ENCODE results near the gene UCHL5. TPM values are rescaled to one million over a fixed set of nuclear protein-coding genes. Genes with fewer than 3 reads are reported as not detected.

UCHL5 gene
- total RNA-seq, 1 donor from 2014 or later: 26.0 TPM

DNA sequence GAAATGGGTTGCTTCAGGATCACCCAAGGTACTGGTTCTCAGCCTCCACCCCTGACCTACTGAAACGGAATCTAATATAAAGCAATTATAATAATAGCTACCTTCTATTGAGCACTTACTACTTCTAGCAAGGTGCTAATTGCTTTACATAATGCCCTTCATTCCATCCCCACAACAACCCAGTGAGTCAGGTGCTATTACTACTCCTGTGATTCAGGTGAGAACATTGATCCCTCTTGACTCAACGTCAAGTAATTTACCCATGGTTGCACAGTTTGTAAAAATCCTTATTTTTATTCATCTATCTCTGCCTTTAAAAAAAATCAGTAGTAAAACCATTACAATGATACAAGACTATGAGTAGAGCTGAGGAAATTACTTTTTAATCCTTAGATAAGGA, 85.2 kb downstream of the UCHL5 start:
- intact Hi-C loops (cut with DNase I): no loop called here
- H3K4me3 ChIP-seq: no peak overlapping the region
- H3K9me3 ChIP-seq: no peaks in the 10 kb centered on the region
- H3K36me3 ChIP-seq: no peaks in the 10 kb centered on the region
- H3K27ac ChIP-seq: no peak overlapping the region
- H3K27me3 ChIP-seq (ENCODE audit: low read depth): no peaks in the 10 kb centered on the region
- no peaks in the 10 kb centered on the region for H3K4me1 ChIP-seq
- ATAC-seq (no peak), DNase-seq (no peak)
- TF ChIP-seq, protein P1, sequence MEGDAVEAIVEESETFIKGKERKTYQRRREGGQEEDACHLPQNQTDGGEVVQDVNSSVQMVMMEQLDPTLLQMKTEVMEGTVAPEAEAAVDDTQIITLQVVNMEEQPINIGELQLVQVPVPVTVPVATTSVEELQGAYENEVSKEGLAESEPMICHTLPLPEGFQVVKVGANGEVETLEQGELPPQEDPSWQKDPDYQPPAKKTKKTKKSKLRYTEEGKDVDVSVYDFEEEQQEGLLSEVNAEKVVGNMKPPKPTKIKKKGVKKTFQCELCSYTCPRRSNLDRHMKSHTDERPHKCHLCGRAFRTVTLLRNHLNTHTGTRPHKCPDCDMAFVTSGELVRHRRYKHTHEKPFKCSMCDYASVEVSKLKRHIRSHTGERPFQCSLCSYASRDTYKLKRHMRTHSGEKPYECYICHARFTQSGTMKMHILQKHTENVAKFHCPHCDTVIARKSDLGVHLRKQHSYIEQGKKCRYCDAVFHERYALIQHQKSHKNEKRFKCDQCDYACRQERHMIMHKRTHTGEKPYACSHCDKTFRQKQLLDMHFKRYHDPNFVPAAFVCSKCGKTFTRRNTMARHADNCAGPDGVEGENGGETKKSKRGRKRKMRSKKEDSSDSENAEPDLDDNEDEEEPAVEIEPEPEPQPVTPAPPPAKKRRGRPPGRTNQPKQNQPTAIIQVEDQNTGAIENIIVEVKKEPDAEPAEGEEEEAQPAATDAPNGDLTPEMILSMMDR (IDR thresholded peaks at IDR 0.05): no peak

DNA sequence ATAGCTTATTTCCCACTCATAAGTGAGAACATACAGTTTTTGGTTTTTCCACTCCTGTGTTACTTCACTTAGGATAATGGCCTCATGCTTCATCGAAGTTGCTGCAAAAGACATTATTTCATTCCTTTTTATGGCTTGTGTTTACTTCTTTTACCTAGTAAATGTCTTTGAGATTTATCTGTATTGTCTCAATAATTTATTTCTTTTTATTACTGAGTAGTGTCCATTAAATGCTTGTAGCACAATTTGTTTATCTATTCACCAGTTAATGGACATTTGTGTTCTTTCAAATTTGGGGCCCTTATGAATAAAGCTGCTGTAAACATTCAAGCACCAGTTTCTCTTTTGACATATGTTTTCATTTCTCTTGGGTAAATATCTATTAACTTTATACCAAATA, 86.0 kb downstream of the UCHL5 start:
- DNase-seq (no peak), ATAC-seq (no peak)
- Histone ChIP-seq H3K27me3 (ENCODE audit: low read depth) (no peaks in the 10 kb centered on the region), H3K9me3 (no peaks in the 10 kb centered on the region), H3K36me3 (no peaks in the 10 kb centered on the region), H3K4me1 (no peaks in the 10 kb centered on the region), H3K4me3 (no peak overlapping the region), H3K27ac (no peak overlapping the region)
- TF ChIP-seq, protein P1 (IDR thresholded peaks at IDR 0.05): no peak
- intact Hi-C loops (cut with DNase I): no loop called here

DNA sequence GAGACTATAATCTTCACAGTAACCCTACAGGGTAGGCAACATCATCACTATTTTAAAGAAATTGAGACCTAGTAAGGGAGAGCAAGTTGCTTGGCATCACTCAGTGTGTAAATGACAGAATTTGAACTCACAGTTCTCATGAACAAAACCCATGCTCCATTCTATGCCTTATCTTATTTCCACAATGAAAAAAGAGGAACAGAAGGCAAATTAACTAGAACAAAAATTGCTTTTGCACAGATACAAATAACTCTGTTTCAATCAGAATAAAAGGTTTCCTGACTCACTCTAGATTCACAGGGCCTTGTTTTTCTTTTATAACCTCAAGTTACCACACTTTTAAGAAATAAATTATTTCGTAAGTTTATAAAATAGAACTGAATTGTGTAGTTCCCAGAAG, 90.1 kb downstream of the UCHL5 start:
- no peaks in the 10 kb centered on the region for H3K9me3 ChIP-seq
- DNase-seq (no peak), ATAC-seq (no peak)
- H3K27ac ChIP-seq: no peak overlapping the region
- no peak overlapping the region for H3K4me3 ChIP-seq
- no peaks in the 10 kb centered on the region for H3K4me1 ChIP-seq
- H3K27me3 ChIP-seq (ENCODE audit: low read depth): no peaks in the 10 kb centered on the region
- intact Hi-C loops (cut with DNase I): no loop called here
- H3K36me3 ChIP-seq: no peaks in the 10 kb centered on the region
- TF ChIP-seq, protein P1 (IDR thresholded peaks at IDR 0.05): no peak

DNA sequence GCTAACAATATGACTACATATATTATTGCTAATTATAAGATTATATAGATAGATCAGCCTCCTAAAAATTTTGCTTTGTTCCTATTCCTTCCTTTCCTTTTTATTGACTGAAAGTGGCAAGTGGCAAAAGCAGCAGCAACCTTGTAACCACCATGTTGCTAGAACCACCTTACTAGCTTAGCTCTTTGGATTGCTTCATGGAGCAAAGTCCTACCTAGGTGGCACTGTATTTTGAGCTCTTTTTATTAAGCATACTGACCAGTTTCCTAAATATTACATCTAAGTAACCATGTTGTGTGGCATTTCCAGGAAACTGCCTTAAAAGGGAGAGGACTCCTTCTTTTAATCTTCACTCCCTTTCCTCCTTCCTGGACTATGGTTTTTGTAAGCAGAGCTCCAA, 90.8 kb downstream of the UCHL5 start:
- TF ChIP-seq, protein P1 (IDR thresholded peaks at IDR 0.05): no peak
- Histone ChIP-seq H3K4me3 (no peak overlapping the region), H3K4me1 (no peaks in the 10 kb centered on the region), H3K9me3 (no peaks in the 10 kb centered on the region), H3K27ac (no peak overlapping the region), H3K27me3 (ENCODE audit: low read depth) (no peaks in the 10 kb centered on the region), H3K36me3 (no peaks in the 10 kb centered on the region)
- intact Hi-C loops (cut with DNase I): no loop called here
- DNase-seq (no peak), ATAC-seq (no peak)

DNA sequence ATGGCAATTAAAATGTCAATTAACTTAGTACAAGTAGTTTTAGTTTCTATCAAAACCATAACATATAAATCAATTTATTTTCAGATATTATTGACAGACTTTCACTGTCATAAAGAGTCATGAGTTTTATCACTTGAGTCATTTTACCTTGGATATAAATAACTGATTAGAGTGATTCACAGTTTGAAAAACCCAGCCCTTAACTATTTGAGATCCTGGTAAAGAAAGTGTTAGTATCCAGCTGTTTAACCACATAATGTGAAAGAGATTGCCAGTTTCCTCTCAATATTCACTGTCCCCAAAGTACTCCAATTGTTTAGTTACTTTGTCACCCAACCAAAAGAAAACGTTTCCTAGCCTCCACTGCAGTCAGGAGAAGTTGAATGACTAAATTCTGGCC, 91.3 kb downstream of the UCHL5 start:
- ATAC-seq: no peak
- TF ChIP-seq, protein P1 (IDR thresholded peaks at IDR 0.05): no peak
- DNase-seq: no peak
- intact Hi-C loops (cut with DNase I): no loop called here
- no peak overlapping the region for H3K27ac ChIP-seq
- H3K36me3 ChIP-seq: no peaks in the 10 kb centered on the region
- no peak overlapping the region for H3K4me3 ChIP-seq
- H3K4me1 ChIP-seq: no peaks in the 10 kb centered on the region
- H3K27me3 ChIP-seq (ENCODE audit: low read depth): no peaks in the 10 kb centered on the region
- no peaks in the 10 kb centered on the region for H3K9me3 ChIP-seq

All from lower lobe of right lung (tissue), 2 donors.